Neuronal stem cell (in vitro differentiated cells): Measurements from ENCODE around the gene CNPY1. TPM values are rescaled to one million over a fixed set of nuclear protein-coding genes. Genes with fewer than 3 reads are reported as not detected.
"Not testable (repeated sequence)": the region's sequence is repeated elsewhere in the genome, so short reads cannot be mapped to it uniquely, and the experiment has no call there.

Experiments used
- DNase-seq: peaks from one replicate; pipeline ENCODE4 v3.0.0-alpha.2; 2013; ENCODE audit warnings: low spot score
- H2AFZ ChIP-seq: one replicate; pipeline ENCODE4 v1.6.1; 2013; ENCODE audit warnings: mild to moderate bottlenecking, low read length, inconsistent platforms
- H2AK5ac ChIP-seq: 2 replicates; pipeline ENCODE4 v1.6.1; 2013; ENCODE audit warnings: low read depth, mild to moderate bottlenecking, inconsistent platforms, low read length, moderate library complexity, mixed read lengths
- H2BK120ac ChIP-seq: 2 replicates; pipeline ENCODE4 v1.6.1; 2013; ENCODE audit warnings: low read depth, mild to moderate bottlenecking, inconsistent platforms, low read length, moderate library complexity, mixed read lengths
- H2BK12ac ChIP-seq: one replicate; pipeline ENCODE4 v1.6.1; 2013; ENCODE audit warnings: low read length, inconsistent platforms
- H2BK15ac ChIP-seq: 2 replicates; pipeline ENCODE4 v1.6.1; 2013; ENCODE audit warnings: mild to moderate bottlenecking, low read length, inconsistent platforms, mixed read lengths
- H2BK5ac ChIP-seq: one replicate; pipeline ENCODE4 v1.6.1; 2013; ENCODE audit warnings: inconsistent platforms, mild to moderate bottlenecking, low read length, moderate library complexity
- H3K14ac ChIP-seq: one replicate; pipeline ENCODE4 v1.6.1; 2013; ENCODE audit warnings: low read length, inconsistent platforms
- H3K18ac ChIP-seq: 2 replicates; pipeline ENCODE4 v1.6.1; 2013; ENCODE audit warnings: low read length, inconsistent platforms
- H3K23ac ChIP-seq: 2 replicates; pipeline ENCODE4 v1.6.1; 2013; ENCODE audit warnings: low read depth, mild to moderate bottlenecking, mixed read lengths, low read length, inconsistent platforms; ENCODE audit not compliant: poor library complexity
- H3K27ac ChIP-seq: replicated peaks from 3 replicates; pipeline ENCODE4 v1.5.1; 2013; ENCODE audit warnings: low read length, inconsistent platforms
- H3K27me3 ChIP-seq, 3 experiments: 2 replicates each; pipeline ENCODE4 v1.6.1; 2013; ENCODE audit warnings: low read length in 3 of 3, mild to moderate bottlenecking in 2 of 3, inconsistent platforms in 1 of 3, low read depth in 1 of 3, mixed read lengths in 1 of 3, moderate library complexity in 1 of 3; ENCODE audit not compliant: control insufficient read depth in 3 of 3, insufficient read depth in 3 of 3
- H3K36me3 ChIP-seq, 2 donors: replicated peaks in 1 of 2; 2 replicates each; pipeline ENCODE4 v1.6.1; 2013; ENCODE audit warnings: low read length in 2 of 2; ENCODE audit not compliant: control insufficient read depth in 2 of 2, insufficient read depth in 2 of 2
- H3K4ac ChIP-seq: 2 replicates; pipeline ENCODE4 v1.6.1; 2013; ENCODE audit warnings: inconsistent platforms, mild to moderate bottlenecking, low read length, moderate library complexity
- H3K4me1 ChIP-seq, 2 donors: 1 replicate in 1 of 2; 2 replicates in 1 of 2; pipeline ENCODE4 v1.6.1; 2013; ENCODE audit warnings: low read length in 2 of 2, low read depth in 1 of 2; ENCODE audit not compliant: control insufficient read depth in 2 of 2, insufficient read depth in 1 of 2
- H3K4me2 ChIP-seq: one replicate; pipeline ENCODE4 v1.6.1; 2013; ENCODE audit warnings: mild to moderate bottlenecking, low read length, inconsistent platforms; ENCODE audit not compliant: insufficient read depth, poor library complexity, severe bottlenecking
- H3K4me3 ChIP-seq, 2 donors: 2 replicates each; pipeline ENCODE4 v1.5.1; 2013; ENCODE audit warnings: low read length in 2 of 2, mild to moderate bottlenecking in 2 of 2, inconsistent platforms in 1 of 2, moderate library complexity in 1 of 2
- H3K79me1 ChIP-seq: one replicate; pipeline ENCODE4 v1.6.1; 2013; ENCODE audit warnings: low read depth, mild to moderate bottlenecking, inconsistent platforms, low read length, moderate library complexity
- H3K9ac ChIP-seq: one replicate; pipeline ENCODE4 v1.6.1; 2013; ENCODE audit warnings: mild to moderate bottlenecking, low read depth, low read length, inconsistent platforms; ENCODE audit not compliant: poor library complexity
- H3K9me3 ChIP-seq, 2 donors: replicated peaks in 1 of 2; 2 replicates each; pipeline versions ENCODE3 to v1.6.1; 2013; ENCODE audit warnings: low read length in 2 of 2, mild to moderate bottlenecking in 2 of 2, inconsistent platforms in 1 of 2, low read depth in 1 of 2, mixed read lengths in 1 of 2, moderate library complexity in 1 of 2; ENCODE audit not compliant: control insufficient read depth in 2 of 2, insufficient read depth in 1 of 2
- H4K8ac ChIP-seq: one replicate; pipeline ENCODE4 v1.6.1; 2013; ENCODE audit warnings: low read depth, mild to moderate bottlenecking, inconsistent platforms, low read length, moderate library complexity
- H4K91ac ChIP-seq: one replicate; pipeline ENCODE4 v1.6.1; 2013; ENCODE audit warnings: low read length, low read depth, mild to moderate bottlenecking, inconsistent platforms; ENCODE audit not compliant: poor library complexity
- WGBS, 2 donors: extraction: QIAGEN DNeasy Blood & Tissue Kit; methylation state at CpG; one replicate each; pipeline ENCODE4 v1.1.7; 2013; ENCODE audit warnings: missing lambda C conversion rate in 2 of 2, mixed read lengths in 1 of 2; ENCODE audit not compliant: insufficient read length in 2 of 2, insufficient replicate concordance in 1 of 2; ENCODE audit errors: extremely low coverage in 2 of 2; 5-methylcytosine and 5-hydroxymethylcytosine counted together
- polyA plus RNA-seq, 2 experiments: library from polyadenylated mRNA; stranded (reverse); fragments of 200-250 nt; gene quantifications; one replicate each; pipeline ENCODE4 v1.2.3, GENCODE V29; 2013

CNPY1 gene
- not detected for polyA plus RNA-seq (2013, experiment 1 of 2)
- polyA plus RNA-seq (2013, experiment 2 of 2), result not detected

DNA sequence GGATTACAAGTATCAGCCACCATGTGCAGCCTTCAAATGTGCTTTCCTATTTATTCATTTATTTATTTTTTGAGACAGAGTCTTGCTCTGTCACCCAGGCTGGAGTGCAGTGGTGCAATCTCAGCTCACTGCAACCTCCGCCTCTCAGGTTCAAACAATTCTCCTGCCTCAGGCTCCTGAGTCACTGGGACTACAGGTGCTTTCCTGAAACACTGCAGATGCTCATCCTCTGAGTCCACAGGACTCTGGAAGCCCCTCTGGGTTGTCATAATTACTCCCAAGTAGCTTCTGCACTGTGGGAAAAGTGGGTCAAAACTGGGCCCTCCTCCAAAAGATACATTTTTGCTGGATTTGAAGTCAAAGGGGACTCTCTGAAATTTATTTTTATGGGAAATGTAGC lies at the start of gene CNPY1:
CNPY1 (minus strand) TSS at position 111 of the 400 bp plus-strand sequence. CDS start 630 bp downstream, outside the sequence.
- not testable (repeated sequence) for DNase-seq, H3K27ac ChIP-seq, H2BK15ac ChIP-seq, H3K4ac ChIP-seq, H3K36me3 ChIP-seq, H3K18ac ChIP-seq, H3K4me3 ChIP-seq, H3K4me2 ChIP-seq, H4K91ac ChIP-seq, H3K79me1 ChIP-seq, H2BK120ac ChIP-seq, H3K9me3 ChIP-seq, H3K9ac ChIP-seq, H2BK5ac ChIP-seq, H3K14ac ChIP-seq, H2BK12ac ChIP-seq, H2AFZ ChIP-seq, H2AK5ac ChIP-seq, H4K8ac ChIP-seq
- Histone ChIP-seq H3K4me1 (peaks cover 14 to 33% of the 10 kb centered on the region in 2 donors), H3K23ac (peak within 1 kb of the TSS; percentile 9), H3K27me3 (peaks cover 0 to 19% (median 0%) of the 10 kb centered on the region in 3 experiments)
- no CpG with 5 or more reads among the region's 1 CpG for WGBS, 2 donors

DNA sequence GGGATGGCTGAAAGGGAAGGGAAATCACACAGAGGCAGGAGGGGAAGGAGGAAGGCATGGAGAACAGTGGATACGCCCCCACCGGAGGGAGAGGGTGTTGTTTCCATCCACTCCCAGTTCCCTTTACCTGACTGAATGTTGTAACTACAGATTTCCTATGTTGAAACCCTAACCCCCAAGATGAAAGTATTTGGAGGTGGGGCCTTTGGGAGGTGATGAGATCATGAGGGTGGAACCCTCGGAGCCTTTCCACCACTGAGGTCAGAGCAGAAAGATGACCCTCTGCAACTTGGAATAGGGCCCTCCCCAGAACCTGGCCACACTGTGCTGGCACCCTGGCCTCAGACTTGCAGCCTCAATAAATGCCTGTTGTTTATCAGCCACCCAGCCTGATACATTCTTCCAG lies 48.6 kb upstream of the CNPY1 start:
- H3K9ac ChIP-seq, result no peak overlapping the region
- H3K18ac ChIP-seq, result no peak overlapping the region
- H3K36me3 ChIP-seq, result no peaks in the 10 kb centered on the region
- H3K9me3 ChIP-seq, result peaks cover 0 to 10% of the 10 kb centered on the region in 2 donors
- H3K4me1 ChIP-seq, result peaks cover 11 to 13% of the 10 kb centered on the region in 2 donors
- H3K27me3 ChIP-seq, result no peaks in the 10 kb centered on the region
- DNase-seq, result no peak
- H2BK120ac ChIP-seq, result no peak overlapping the region
- H4K91ac ChIP-seq, result no peak overlapping the region
- H3K4ac ChIP-seq, result no peak overlapping the region
- no peak overlapping the region for H4K8ac ChIP-seq
- H3K4me3 ChIP-seq, result no peak overlapping the region
- H3K27ac ChIP-seq, result no peak overlapping the region
- H2BK12ac ChIP-seq, result no peak overlapping the region
- WGBS, 2 donors, result no CpG with 5 or more reads among the region's 3 CpGs
- no peak overlapping the region for H3K14ac ChIP-seq
- no peak overlapping the region for H2BK5ac ChIP-seq
- H2AK5ac ChIP-seq, result no peak overlapping the region
- H3K23ac ChIP-seq, result no peak overlapping the region
- no peak overlapping the region for H2BK15ac ChIP-seq
- peak overlapping the region; percentile 27 for H2AFZ ChIP-seq
- H3K79me1 ChIP-seq, result no peaks in the 10 kb centered on the region
- no peak overlapping the region for H3K4me2 ChIP-seq

DNA sequence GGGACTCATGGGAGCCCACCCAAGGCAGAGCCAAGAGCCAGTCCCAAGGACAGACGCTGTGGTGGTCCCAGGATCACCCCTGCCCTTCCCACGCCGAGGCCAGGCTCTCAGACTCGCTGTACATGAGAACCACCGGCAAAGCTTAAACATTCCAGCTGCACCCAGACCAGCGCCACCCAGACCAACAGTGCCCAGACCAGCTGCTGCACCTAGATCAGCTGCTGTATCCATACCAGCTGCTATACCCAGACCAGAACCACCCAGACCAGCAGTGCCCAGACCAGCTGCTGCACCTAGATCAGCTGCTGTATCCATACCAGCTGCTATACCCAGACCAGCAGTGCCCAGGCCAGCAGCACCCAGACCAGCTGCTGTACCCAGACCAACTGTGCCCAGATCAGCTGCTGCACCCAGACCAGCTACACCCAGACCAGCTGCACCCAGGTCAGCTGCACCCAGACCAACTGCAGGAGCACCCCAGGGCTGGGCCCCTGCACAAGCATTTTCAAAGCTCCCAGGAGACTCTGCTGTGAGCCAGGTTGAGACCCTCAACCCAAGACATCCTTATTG lies 47.9 kb upstream of the CNPY1 start:
- no peak overlapping the region for H3K4me3 ChIP-seq
- H3K18ac ChIP-seq, result no peak overlapping the region
- no peaks in the 10 kb centered on the region for H3K27me3 ChIP-seq
- no peak overlapping the region for H2BK15ac ChIP-seq
- H3K4me1 ChIP-seq, result peaks cover 11 to 18% of the 10 kb centered on the region in 2 donors
- peak overlapping the region; percentile 31 for H3K14ac ChIP-seq
- no peak overlapping the region for H2AFZ ChIP-seq
- no peak overlapping the region for H4K91ac ChIP-seq
- no peak overlapping the region for H3K9ac ChIP-seq
- no peak overlapping the region for H3K27ac ChIP-seq
- no peaks in the 10 kb centered on the region for H3K79me1 ChIP-seq
- H2BK120ac ChIP-seq, result no peak overlapping the region
- H3K36me3 ChIP-seq, result no peaks in the 10 kb centered on the region
- DNase-seq, result no peak
- no peak overlapping the region for H3K4me2 ChIP-seq
- H2AK5ac ChIP-seq, result no peak overlapping the region
- no peak overlapping the region for H2BK12ac ChIP-seq
- peak overlapping the region; percentile 76 for H3K23ac ChIP-seq
- H3K4ac ChIP-seq, result no peak overlapping the region
- no peak overlapping the region for H2BK5ac ChIP-seq
- H4K8ac ChIP-seq, result no peak overlapping the region
- no CpG with 5 or more reads among the region's 6 CpGs for WGBS, 2 donors
- H3K9me3 ChIP-seq, result peaks cover 0 to 10% of the 10 kb centered on the region in 2 donors

DNA sequence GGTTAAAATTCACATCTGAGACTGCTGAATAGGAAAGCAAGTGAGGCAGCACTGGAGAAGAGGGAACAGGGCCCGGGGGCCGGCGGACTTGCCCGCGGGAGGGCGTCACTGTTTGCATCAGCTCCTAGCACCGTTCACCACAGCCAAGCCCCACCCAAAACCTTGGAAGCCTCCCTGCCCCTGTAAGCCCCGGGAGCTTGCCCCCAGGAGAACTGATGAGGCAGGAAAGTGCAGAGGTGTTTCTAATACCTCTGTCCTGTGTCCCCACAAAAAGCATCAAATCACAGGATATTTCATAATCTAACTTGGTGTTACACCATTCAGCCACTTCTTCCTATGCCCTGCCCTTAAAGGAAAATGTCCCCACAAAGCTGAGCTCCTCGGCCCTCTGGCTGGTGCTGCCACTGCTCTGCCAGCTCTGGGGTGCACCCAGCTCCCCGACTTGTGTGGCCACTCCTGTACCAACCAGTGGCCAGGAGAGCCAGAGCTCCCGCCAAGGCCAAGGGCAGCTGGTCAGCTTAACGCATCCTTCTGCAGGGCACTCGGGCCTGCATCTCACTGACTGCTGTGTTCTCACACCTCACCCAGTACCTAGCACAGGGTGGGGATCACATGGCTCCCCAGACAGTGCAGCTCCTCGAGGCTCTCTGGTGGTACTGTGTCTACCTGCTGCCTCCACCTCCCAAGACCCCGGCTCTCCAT lies 47.3 kb upstream of the CNPY1 start:
- H4K8ac ChIP-seq, result no peak overlapping the region
- no CpG with 5 or more reads among the region's 15 CpGs for WGBS, 2 donors

More for the DNA sequence above, 47.3 kb upstream of the CNPY1 start:
- Histone ChIP-seq H3K4ac (peak overlapping the region; percentile 90), H2BK12ac (no peak overlapping the region), H3K4me3 (no peak overlapping the region), H2AFZ (no peak overlapping the region), H2BK15ac (no peak overlapping the region), H3K27me3 (no peaks in the 10 kb centered on the region), H2BK5ac (no peak overlapping the region), H3K27ac (no peak overlapping the region), H2AK5ac (no peak overlapping the region), H3K4me2 (no peak overlapping the region), H3K23ac (no peak overlapping the region), H2BK120ac (no peak overlapping the region), H3K18ac (no peak overlapping the region), H3K9me3 (peaks cover 0 to 10% of the 10 kb centered on the region in 2 donors), H3K36me3 (no peaks in the 10 kb centered on the region), H3K9ac (no peak overlapping the region), H3K14ac (peak overlapping the region; percentile 31), H4K91ac (no peak overlapping the region), H3K79me1 (no peaks in the 10 kb centered on the region), H3K4me1 (peaks cover 11 to 16% of the 10 kb centered on the region in 2 donors)
- no peak for DNase-seq
